Lower leg skin (tissue), 3 donors: Measurements from ENCODE around the gene RPH3AL.

Source experiments
- POLR2A ChIP-seq, 2 donors: fragments of 450-650 bp; IDR thresholded peaks; one replicate each; pipeline ENCODE4 v1.6.1; 2016 to 2017; ENCODE audit warnings: antibody characterized with exemption in 2 of 2, mild to moderate bottlenecking in 1 of 2, moderate library complexity in 1 of 2
- TF ChIP-seq, protein P1 (sequence below), 3 donors: fragments of 450-650 bp; IDR thresholded peaks; one replicate each; pipeline ENCODE4 v1.5.1; 2016; ENCODE audit warnings: antibody characterized with exemption in 3 of 3, mild to moderate bottlenecking in 3 of 3, moderate library complexity in 2 of 3

DNA sequence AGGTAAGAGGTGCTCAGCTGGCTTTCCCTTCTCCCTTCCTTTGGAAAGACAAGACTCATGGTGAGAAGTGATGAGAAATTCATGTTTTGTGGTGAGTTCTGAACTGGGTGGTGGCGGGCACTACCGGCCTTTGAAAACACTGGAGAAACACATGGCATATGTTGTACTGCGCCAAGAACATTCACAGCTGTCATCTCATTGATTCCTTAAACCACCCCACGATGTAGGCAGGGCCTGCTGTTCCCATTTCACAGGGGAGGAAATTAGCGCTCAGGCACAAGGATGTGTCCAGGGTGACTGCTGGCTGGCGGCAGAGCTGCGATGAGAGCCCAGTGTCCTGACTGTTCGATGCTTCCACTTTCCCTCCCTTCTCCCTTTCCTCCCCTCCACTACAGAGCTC is 169.6 kb downstream of the RPH3AL start:
- TF ChIP-seq POLR2A (IDR thresholded peaks at IDR 0.05), result no peak
- TF ChIP-seq, protein P1, sequence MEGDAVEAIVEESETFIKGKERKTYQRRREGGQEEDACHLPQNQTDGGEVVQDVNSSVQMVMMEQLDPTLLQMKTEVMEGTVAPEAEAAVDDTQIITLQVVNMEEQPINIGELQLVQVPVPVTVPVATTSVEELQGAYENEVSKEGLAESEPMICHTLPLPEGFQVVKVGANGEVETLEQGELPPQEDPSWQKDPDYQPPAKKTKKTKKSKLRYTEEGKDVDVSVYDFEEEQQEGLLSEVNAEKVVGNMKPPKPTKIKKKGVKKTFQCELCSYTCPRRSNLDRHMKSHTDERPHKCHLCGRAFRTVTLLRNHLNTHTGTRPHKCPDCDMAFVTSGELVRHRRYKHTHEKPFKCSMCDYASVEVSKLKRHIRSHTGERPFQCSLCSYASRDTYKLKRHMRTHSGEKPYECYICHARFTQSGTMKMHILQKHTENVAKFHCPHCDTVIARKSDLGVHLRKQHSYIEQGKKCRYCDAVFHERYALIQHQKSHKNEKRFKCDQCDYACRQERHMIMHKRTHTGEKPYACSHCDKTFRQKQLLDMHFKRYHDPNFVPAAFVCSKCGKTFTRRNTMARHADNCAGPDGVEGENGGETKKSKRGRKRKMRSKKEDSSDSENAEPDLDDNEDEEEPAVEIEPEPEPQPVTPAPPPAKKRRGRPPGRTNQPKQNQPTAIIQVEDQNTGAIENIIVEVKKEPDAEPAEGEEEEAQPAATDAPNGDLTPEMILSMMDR (IDR thresholded peaks at IDR 0.05), result no peak
